Calu3 (cell line): Measurements from ENCODE around the gene ARID1B. TPM values are rescaled to one million over a fixed set of nuclear protein-coding genes. Genes with fewer than 3 reads are reported as not detected.

Experiments used
- BruUV-seq: library from RNA; stranded (reverse); fragments of 400-500 nt; replicated peaks from 2 replicates; lab custom pipeline; 2021; lab: Mats Ljungman, UMichigan
- CTCF ChIA-PET: fragments of 300-600 bp; sonication (Branson Sonifier 250); formaldehyde crosslinking; loops from one replicate; lab custom pipeline; 2022; ENCODE audit warnings: antibody characterized with exemption; lab: Charles Lee
- DNase-seq: peaks from one replicate; pipeline ENCODE4 v3.0.0; 2022
- H3K27ac Mint-ChIP-seq: one replicate; pipeline ENCODE4 v1.8.0; 2022; ENCODE audit warnings: mixed read lengths; ENCODE audit not compliant: unreplicated experiment
- H3K27me3 Mint-ChIP-seq: one replicate; pipeline ENCODE4 v1.8.0; 2022; ENCODE audit warnings: mixed read lengths; ENCODE audit not compliant: unreplicated experiment
- H3K36me3 Mint-ChIP-seq: one replicate; pipeline ENCODE4 v1.8.0; 2022; ENCODE audit warnings: mild to moderate bottlenecking, moderate library complexity, mixed read lengths; ENCODE audit not compliant: insufficient read depth, unreplicated experiment
- H3K4me1 Mint-ChIP-seq: one replicate; pipeline ENCODE4 v1.8.0; 2022; ENCODE audit warnings: mild to moderate bottlenecking, low read depth, mixed read lengths; ENCODE audit not compliant: unreplicated experiment
- H3K4me3 Mint-ChIP-seq: one replicate; pipeline ENCODE4 v1.8.0; 2022; ENCODE audit warnings: mild to moderate bottlenecking, low read depth, moderate library complexity, mixed read lengths; ENCODE audit not compliant: unreplicated experiment
- H3K9me3 Mint-ChIP-seq: one replicate; pipeline ENCODE4 v1.8.0; 2022; ENCODE audit warnings: low read depth, mixed read lengths; ENCODE audit not compliant: unreplicated experiment
- intact Hi-C: fragments of 100-400 bp; cut with micrococcal nuclease; formaldehyde crosslinking; loops from one replicate; pipeline ENCODE4 v1.10.0; 2022; ENCODE audit not compliant: unreplicated experiment
- total RNA-seq: library from RNA; stranded (reverse); gene quantifications from 2 replicates; pipeline ENCODE4 v1.2.3, GENCODE V29; 2022
- TF ChIP-seq, protein P1 (sequence below): fragments of 200-600 bp; IDR thresholded peaks from one replicate; pipeline ENCODE4 v1.8.0; 2022; ENCODE audit warnings: antibody characterized with exemption; ENCODE audit not compliant: unreplicated experiment

ARID1B gene
- total RNA-seq, 1 experiment from 2014 or later = 53.5 TPM

GRCh38 chr6:157201083-157201482 is 423.9 kb downstream of the ARID1B start:
- no peak for DNase-seq
- Mint-ChIP-seq H3K9me3 (no peaks in the 10 kb centered on the region), H3K27me3 (no peaks in the 10 kb centered on the region), H3K27ac (no peak overlapping the region), H3K36me3 (peaks cover 22% of the 10 kb centered on the region), H3K4me3 (no peak overlapping the region), H3K4me1 (no peaks in the 10 kb centered on the region)
- CTCF ChIA-PET = no interaction called here
- TF ChIP-seq, protein P1, sequence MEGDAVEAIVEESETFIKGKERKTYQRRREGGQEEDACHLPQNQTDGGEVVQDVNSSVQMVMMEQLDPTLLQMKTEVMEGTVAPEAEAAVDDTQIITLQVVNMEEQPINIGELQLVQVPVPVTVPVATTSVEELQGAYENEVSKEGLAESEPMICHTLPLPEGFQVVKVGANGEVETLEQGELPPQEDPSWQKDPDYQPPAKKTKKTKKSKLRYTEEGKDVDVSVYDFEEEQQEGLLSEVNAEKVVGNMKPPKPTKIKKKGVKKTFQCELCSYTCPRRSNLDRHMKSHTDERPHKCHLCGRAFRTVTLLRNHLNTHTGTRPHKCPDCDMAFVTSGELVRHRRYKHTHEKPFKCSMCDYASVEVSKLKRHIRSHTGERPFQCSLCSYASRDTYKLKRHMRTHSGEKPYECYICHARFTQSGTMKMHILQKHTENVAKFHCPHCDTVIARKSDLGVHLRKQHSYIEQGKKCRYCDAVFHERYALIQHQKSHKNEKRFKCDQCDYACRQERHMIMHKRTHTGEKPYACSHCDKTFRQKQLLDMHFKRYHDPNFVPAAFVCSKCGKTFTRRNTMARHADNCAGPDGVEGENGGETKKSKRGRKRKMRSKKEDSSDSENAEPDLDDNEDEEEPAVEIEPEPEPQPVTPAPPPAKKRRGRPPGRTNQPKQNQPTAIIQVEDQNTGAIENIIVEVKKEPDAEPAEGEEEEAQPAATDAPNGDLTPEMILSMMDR = no peak
- no TSS peak for BruUV-seq
- intact Hi-C loops = no loop called here

GRCh38 chr6:157203312-157203744 is 426.1 kb downstream of the ARID1B start:
- no TSS peak for BruUV-seq
- Mint-ChIP-seq H3K36me3 (peaks cover 17% of the 10 kb centered on the region), H3K4me1 (no peaks in the 10 kb centered on the region), H3K27me3 (no peaks in the 10 kb centered on the region), H3K9me3 (no peaks in the 10 kb centered on the region), H3K4me3 (no peak overlapping the region), H3K27ac (no peak overlapping the region)
- intact Hi-C loops = no loop called here
- CTCF ChIA-PET = no interaction called here
- no peak for DNase-seq
- TF ChIP-seq, protein P1 = no peak

DNA sequence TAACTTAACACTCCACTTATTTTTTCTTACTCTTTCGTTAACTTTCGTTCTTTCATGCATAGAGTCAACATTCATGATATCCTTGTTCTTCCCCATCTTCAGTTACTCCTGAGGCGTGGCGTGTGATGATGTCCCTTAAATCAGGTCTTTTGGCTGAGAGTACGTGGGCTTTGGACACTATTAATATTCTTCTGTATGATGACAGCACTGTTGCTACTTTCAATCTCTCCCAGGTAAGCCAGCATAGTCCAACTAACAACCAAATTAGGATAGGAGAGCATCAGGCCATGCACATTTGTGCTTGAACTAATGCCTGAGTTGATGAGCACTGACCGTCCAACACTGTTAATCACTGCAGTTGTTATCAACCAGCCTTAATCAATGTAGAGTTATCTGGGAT is 426.6 kb downstream of the ARID1B start:
- Mint-ChIP-seq H3K27ac (no peak overlapping the region), H3K4me3 (no peak overlapping the region), H3K4me1 (no peaks in the 10 kb centered on the region), H3K9me3 (no peaks in the 10 kb centered on the region), H3K36me3 (peaks cover 17% of the 10 kb centered on the region), H3K27me3 (no peaks in the 10 kb centered on the region)
- TF ChIP-seq, protein P1 = no peak
- intact Hi-C loops = no loop called here
- no peak for DNase-seq
- BruUV-seq = no TSS peak
- CTCF ChIA-PET = no interaction called here

GRCh38 chr6:157205473-157206358 is 428.5 kb downstream of the ARID1B start:
- no peak overlapping the region for H3K27ac Mint-ChIP-seq
- H3K36me3 Mint-ChIP-seq = peaks cover 17% of the 10 kb centered on the region
- H3K9me3 Mint-ChIP-seq = no peaks in the 10 kb centered on the region
- TF ChIP-seq, protein P1 = no peak
- no peaks in the 10 kb centered on the region for H3K27me3 Mint-ChIP-seq
- CTCF ChIA-PET = no interaction called here
- no peak for DNase-seq
- no TSS peak for BruUV-seq
- no peaks in the 10 kb centered on the region for H3K4me1 Mint-ChIP-seq
- intact Hi-C loops = no loop called here
- no peak overlapping the region for H3K4me3 Mint-ChIP-seq
